GM21367 (cell line): ENCODE results near the gene BAHD1.

ENCODE experiments used
- ATAC-seq: cut with Tn5 transposase; IDR thresholded peaks from one replicate; pipeline ENCODE4 v1.9.1; 2021; ENCODE audit not compliant: unreplicated experiment

BAHD1 gene

DNA sequence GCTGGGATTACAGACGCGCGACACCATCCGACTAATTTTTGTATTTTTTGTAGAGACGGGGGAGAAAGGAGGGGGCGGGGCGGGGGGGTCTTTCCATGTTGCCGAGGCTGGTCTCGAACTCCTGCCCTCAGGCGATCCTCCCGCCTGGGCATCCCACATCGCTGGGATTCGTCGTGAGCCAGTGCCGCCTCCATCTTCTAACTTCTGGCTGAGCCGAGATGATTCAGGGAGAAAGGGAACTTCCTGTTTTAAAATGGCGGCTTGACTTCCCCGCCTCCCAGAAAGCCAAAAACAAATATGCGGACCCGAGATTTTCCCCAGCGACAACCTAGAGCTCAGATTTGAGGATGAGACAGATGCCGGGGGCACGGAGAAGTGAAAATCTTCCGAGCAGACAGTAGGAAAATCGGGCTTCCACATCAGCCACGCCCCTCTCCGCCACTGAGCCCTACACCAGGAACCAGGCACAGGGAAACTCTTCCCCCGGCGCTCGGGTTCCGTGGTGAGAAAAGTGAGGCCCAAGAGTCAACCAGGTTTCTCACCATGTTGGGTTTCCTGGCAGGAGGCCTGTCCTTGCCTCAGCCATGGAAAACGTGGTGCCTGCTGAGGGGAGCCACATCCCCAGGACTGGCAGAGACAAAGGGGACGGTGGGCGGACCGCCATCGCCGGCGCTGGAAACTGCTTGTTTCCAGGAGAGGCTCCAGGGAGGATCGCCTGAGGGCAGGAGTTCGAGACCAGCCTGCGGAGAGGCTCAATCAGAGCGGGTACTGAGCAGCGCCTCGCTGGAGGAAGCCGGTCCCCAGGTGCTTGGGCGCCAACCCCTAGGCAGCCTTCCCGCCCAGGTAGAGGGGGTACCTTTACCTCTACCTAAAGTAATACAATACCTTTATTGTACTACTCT, 48.8 kb downstream of the BAHD1 start:
- ATAC-seq, result no peak

DNA sequence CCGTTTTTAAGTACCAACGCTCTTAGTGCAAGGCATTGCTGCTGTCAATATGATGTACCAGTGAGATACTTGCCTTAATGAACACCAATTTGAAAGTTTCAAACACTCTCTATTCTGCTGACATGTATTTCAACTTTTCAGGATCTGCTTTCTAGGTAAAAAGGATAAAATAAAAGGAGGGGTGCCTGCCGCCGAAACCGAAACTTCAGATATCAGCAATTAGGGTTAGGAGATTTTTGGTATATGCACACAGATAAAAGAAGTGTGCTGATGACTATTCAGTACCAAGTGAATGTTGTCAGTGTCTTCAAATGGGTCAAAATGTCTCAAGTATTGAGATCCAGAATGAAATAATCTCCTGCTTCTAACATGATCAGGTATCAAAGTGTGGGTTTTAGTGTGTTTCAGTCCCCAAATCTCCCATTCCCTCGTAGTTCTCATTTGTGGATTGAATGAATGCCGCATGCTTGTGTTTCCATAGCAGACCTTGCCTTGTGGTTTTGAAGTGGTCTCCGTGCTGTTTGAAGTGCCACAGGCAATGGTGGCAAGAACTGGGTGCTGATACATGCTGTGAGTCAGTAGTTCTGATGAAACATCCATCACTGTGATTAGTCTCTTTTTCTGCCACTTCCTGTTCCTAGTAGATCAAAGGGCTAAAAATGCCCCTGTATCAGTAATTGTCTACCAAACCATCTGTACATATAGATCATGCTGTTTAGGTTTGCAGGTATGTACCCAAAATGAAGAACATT, 52.5 kb downstream of the BAHD1 start:
- no peak for ATAC-seq

GRCh38 chr15:40495516-40495915, 54.8 kb downstream of the BAHD1 start:
- ATAC-seq, result no peak

DNA sequence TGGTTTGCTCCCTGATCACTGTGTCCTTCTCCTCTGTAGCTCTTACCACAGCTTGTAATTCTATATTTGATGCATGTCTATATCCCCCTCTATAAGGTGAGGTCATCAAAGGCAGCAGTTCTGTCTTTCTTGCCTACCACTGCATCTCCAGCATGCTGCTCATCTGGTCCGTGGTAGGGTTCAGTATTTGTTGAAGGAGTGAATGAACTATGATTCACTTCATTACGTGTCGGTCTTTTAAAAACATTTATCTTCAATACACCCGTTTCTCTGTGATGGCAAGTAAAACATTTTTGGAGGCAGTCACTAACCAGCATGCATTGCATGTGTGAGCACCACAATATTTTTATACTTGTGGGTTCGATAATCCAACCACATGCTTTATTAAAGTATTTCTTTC, 57.7 kb downstream of the BAHD1 start:
- ATAC-seq, result no peak

DNA sequence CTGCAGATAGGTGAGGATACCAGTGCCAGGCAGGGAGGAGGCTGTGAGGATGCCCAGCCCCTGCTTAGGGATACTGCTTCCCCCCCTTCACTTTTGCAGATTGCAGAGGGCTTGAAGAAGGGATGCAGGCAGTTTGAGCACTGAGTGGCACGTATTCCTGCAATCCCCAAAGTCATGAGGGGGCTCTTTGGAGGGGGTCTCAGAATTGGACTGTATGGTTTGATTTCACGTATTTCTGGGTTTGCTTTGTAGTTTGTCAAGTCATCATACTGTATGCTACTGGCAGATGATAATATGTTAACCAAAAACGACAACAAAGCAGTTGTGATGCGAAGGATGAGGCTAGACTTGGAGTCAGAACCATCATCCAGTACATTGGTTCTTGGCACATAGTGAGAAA, 58.1 kb downstream of the BAHD1 start:
- no peak for ATAC-seq

DNA sequence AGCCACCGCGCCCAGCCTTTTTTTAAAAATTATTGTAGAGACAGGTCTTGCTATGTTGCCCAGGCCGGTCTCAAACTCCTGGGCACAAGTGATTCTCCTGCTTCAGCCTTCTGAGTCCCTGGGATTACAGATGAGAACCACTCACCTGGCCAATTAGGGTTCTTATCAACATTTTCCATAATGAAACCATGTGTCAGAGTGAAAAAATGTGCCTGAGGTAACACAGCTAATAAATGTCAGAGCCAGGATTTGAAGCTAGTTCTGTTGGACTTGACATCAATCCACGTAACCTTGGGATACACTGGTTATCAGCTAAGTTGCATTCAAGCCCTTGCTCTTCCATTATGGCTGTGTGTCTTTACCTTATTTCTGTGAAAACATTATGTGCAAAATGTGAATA, 59.2 kb downstream of the BAHD1 start:
- ATAC-seq, result no peak

DNA sequence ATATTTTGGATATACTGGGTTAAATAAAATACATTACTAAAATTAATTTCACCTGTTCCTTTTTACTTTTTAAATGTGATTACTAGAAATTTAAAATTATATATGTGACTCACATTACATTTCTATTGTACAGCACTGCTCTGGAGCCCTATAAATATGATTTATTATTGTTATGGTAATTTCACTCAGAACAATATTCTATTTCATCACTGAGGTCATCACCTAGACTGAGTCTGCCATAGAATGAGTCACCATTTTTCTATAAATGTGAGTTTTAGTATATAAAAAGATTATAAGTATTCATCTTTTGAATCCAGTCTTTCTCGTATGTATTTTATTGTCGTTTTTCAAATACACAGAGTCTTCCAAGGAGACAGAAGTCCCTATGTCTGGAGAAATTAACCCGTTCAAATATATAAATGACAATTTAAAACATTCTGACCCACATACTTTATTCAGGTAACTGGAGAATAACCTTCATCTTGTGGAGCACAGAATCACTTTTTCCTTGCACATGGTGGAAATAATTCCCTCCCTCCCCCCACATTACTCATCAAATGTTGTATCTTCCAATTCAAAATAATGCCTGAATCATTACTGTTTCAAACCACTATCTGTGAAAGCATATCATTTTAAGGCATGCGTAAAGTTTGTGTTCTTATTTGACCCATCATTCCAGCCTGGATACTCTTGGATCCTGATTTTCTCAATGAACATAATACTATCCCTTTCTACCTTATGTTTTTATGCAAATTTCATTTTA, 60.0 kb downstream of the BAHD1 start:
- no peak for ATAC-seq

- ATAC-seq, result no peak
These were observed 60.7 kb downstream of the BAHD1 start for GRCh38 chr15:40501487-40501886.

- ATAC-seq, result no peak
These were observed 66.3 kb downstream of the BAHD1 start for GRCh38 chr15:40506964-40507571.

DNA sequence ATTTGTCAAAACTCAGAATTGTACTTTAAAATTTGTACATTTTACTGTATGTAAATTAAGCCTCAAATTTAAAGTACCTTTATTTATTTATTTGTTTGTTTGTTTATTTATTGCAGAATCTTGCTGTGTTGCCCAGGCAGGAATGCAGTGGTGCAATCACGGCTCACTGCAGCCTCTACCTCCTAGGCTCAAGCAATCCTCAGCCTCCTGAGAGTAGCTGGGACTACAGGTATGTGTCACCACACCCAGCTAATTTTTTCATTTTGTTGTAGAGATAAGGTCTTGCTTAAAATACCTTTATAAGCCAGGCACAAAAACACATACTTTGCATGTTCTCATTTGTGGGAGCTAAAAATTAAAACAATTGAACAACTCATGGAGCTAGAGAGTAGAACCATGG, 67.5 kb downstream of the BAHD1 start:
- no peak for ATAC-seq

DNA sequence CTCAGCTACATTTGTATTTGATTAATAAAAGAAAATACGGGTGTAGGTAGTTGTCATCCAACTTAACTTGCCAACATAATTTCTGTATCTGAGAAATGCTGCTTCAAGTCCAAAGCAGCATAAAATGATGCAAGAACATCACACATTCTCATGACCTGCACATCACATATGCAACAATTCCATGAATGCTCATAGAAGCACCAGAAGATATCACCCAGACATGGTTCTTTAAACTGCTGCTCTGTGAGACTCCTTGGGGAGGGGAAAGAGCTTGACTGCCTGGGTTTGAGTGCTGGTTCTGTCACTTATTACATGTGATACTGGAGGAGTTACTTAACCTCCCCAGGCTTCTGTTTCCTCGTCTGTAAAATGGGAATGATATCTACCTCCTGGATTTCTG, 69.4 kb downstream of the BAHD1 start:
- no peak for ATAC-seq

DNA sequence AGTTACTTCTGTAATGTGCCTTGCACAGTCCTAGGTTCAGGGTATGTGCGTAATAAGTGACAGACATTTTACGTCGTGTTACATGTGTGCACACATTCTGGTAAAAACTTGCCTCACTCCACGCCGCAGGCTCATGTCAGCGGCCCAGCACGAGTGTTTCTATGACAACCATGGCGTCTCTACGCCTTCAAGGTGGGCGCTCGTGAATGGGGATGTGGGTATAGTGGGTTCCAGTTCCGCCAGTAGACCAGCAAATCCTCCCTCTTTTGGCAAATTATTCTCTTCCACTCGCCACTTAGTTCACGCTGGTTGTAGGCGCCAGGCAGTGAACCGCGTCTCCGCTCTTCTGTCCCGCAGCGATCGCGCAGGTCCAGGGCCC, 70.3 kb downstream of the BAHD1 start:
- ATAC-seq, result no peak

DNA sequence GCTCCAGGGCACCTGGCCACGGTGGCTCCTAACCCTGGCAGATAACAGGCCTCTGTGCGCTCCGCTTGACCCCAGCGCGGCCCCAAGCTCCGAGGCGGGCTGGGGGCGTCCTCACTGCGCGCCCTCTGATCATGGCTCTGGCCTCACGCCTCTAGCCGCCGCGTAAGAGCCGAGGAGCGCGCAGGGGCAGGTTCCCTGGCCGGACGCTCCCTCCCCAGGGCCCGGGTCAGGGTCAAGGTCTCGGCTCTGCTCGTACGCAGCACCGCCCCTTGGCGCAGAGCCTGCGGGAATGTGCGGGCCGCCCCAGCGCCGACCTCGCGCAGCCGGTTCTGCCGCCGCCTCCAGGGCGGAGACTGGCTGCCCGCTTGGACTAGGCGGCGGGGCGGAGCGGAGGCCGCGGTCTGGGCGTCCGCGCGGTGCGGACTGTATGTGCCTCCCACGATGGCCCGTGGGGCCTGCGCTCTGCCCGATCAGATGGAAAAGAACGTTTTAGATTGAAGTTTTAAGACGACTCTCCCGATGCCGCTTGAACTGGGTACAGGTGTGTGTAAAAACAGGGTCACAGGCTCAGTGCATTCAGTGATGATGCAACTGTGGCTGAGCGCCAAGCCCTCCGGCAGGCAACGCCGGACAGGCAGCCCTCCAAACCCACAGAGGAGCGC, 70.8 kb downstream of the BAHD1 start:
- no peak for ATAC-seq

GRCh38 chr15:40512440-40512839, 71.7 kb downstream of the BAHD1 start:
- no peak for ATAC-seq

DNA sequence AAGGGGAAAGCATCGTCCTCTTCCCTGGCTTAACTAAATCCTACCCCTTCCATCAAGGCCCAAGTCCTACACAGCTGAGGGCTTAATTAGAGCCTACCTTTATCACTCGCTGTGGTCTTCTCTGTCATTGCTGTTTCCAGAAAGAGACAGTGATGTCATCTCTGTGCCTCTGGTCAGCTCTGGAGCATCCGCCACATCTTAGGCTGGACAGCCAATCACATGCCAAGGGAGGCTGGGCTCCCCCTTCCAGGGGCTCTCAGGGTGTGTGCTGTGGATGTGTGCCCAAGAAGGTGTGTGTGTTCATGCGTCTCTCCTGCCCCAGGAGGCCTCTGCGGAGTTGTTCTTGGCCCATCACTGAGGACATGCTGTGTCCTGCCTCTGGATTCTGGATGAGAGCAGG, 72.9 kb downstream of the BAHD1 start:
- no peak for ATAC-seq

GRCh38 chr15:40516322-40516721, 75.6 kb downstream of the BAHD1 start:
- ATAC-seq, result no peak
